ENCODE measurements around the gene GLDN.
"Not testable (repeated sequence)": the region's sequence is repeated elsewhere in the genome, so short reads cannot be mapped to it uniquely, and the experiment has no call there.

GLDN gene

GRCh38 chr15:51390966-51391422 is 49.5 kb downstream of the GLDN start:
- DNase-seq = no peak

GRCh38 chr15:51396921-51397320 is 55.5 kb downstream of the GLDN start:
- DNase-seq = no peak

- DNase-seq = no peak
Measured at GRCh38 chr15:51398626-51399025, 57.2 kb downstream of the GLDN start.

- no peak for DNase-seq
Measured at GRCh38 chr15:51401051-51401780, 59.8 kb downstream of the GLDN start.

- no peak for DNase-seq
Measured at GRCh38 chr15:51401872-51402517, 60.5 kb downstream of the GLDN start.

DNA sequence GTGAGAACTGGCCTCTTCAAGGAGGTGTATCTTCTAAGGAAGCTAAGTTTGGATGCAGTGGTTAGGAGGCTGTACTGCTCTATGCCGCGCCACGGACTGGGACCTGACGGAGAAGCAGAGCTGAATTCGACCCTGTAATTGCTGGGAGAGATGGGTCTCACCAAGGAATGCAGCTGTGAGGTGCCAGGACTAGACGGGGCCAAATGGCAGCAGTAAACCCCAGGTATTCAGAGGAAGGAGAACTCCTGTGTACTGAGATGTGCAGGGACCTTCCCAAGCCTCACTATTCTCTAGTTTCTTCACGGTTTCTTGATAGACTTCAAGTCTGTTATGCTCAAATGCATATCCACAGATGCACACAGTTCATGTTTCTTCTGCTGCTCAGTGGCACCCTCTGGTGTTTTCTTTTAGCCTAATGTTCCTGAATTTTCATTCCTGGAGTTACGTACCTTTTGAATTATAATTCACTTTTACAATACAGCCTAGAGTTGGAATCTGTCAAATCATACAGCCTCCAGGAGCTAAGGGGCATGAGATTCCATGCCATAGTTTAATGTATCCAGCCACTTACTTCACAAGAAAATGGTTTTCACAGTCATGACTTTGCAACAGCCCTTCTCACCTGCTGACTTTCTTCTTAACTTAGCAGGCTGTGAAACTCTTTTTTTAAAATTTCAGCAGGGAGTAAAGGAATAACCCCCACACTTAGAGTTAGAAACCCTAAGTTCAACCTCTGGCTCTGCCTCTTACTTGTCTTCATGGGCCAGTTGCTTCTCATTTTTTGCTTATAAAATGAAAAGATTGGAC is 61.8 kb downstream of the GLDN start:
- DNase-seq = no peak

GRCh38 chr15:51403946-51404695 is 62.7 kb downstream of the GLDN start:
- DNase-seq = no peak

DNA sequence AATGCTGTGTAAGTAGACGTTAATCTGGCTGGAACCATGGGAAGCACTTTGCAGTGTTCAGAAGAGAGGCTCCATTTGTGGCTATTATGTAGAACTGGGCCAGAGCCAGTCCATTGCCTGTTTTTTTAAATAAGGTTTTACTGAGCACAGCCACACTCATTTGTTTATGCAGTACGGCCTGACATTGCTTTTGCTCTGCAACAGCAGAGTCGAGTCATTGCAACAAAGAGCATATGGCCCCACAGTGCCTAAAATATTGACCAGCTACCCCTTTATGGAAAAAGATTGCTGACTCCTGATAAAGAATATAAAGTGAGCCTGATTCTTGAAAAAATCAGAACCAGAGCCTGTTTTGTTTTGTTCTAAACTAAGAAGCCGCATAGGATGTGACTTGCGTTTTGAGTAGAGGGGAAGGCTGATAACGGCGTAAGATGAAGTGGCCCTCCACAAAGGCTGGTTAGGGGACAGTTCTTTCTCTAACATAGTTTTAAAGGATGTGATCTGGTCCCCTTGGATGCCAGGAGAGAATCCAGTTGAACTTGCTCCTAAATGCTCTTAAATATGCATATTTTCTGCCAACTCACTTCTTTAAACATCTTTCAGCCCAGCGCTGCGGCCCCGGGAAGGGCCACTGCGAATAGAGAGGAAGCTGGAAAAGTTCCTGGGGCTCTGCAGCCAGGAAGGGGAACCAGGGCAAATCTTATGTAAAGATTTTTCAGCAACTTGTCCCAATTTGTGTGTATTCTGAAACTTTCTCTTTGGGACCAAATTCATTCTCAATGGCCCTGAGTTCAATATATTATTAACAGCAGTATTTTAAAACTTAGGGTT is 64.5 kb downstream of the GLDN start:
- no peak for DNase-seq

- no peak for DNase-seq
Measured at GRCh38 chr15:51414256-51414860, 72.9 kb downstream of the GLDN start.

DNA sequence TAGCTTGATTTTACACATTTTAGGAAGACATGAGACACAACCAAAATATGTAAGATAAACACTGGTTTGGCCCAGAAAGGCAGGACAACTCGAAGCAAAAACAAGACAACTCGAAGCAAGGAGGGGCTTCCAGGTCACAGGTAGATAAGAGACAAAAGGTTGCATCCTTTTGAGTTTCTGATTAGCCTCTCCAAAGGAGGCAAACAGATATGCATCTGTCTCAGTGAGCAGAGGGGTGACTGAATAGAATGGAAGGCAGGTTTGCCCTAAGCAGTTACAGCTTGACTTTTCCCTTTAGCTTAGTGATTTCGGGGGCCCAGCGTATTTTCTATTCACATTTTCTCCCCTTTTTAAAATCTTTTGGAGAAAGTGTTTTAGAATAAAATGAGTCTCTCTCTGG is 74.7 kb downstream of the GLDN start:
- DNase-seq = no peak

DNA sequence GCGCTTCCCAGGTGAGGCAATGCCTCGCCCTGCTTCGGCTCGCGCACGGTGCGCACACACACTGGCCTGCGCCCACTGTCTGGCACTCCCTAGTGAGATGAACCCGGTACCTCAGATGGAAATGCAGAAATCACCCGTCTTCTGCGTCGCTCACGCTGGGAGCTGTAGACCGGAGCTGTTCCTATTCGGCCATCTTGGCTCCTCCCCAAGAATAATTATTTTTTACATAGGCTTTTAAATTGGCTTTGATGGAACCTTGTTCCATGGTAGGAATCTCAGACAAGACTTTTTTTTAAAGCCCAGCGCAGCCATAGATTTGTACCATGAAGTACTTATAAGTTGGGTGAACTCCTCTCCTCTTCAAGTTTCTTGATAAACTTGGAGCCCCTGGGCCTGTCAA is 81.6 kb downstream of the GLDN start:
- not testable (repeated sequence) for DNase-seq

GRCh38 chr15:51424780-51425179 is 83.3 kb downstream of the GLDN start:
- no peak for DNase-seq

- DNase-seq = no peak
Measured at GRCh38 chr15:51425517-51426040, 84.1 kb downstream of the GLDN start.

GRCh38 chr15:51438526-51438925 is 97.1 kb downstream of the GLDN start:
- no peak for DNase-seq

GRCh38 chr15:51443282-51443914 is 101.9 kb downstream of the GLDN start:
- no peak for DNase-seq

DNA sequence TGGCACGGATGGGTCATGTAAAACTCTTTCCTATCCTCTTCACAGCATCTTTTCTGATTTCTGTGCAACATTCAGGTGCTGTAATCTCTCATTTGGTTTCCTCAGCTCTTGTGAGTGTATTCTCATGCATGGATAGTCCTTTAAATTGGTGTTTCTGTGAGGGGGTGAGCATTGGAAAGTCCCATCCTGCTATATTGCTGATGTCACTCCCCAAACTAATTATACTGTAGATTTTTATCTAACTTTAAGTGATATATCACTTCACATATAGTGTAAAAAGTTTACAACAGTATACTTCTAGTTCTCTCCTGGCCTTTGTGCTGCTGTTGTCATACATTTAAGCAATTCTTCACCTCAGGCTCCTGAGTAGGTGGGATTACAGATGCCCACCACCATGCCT is 102.7 kb downstream of the GLDN start:
- DNase-seq = no peak

- no peak for DNase-seq
Measured at GRCh38 chr15:51444807-51445206, 103.4 kb downstream of the GLDN start.

GRCh38 chr15:51446029-51446744 is 104.7 kb downstream of the GLDN start:
- DNase-seq = not testable (repeated sequence)

- DNase-seq = no peak
Measured at GRCh38 chr15:51447855-51448621, 106.6 kb downstream of the GLDN start.
